HFF-Myc (cell line): ENCODE measurements around the gene OTOG.

Experiments
- DNase-seq: peaks from one replicate; pipeline ENCODE4 v3.0.0-alpha.2; 2011; ENCODE audit warnings: low read depth; ENCODE audit errors: extremely low read depth
- H3K4me3 ChIP-seq: replicated peaks from 2 replicates; pipeline ENCODE4 v1.5.1; 2011; ENCODE audit warnings: low read depth, mild to moderate bottlenecking, control low read depth, low read length
- TF ChIP-seq, protein P1 (sequence below): IDR thresholded peaks from 2 replicates; pipeline ENCODE4 v1.5.1; 2012; ENCODE audit warnings: mild to moderate bottlenecking, low read depth, low read length, control low read depth; ENCODE audit errors: missing control alignments

Gene OTOG

DNA sequence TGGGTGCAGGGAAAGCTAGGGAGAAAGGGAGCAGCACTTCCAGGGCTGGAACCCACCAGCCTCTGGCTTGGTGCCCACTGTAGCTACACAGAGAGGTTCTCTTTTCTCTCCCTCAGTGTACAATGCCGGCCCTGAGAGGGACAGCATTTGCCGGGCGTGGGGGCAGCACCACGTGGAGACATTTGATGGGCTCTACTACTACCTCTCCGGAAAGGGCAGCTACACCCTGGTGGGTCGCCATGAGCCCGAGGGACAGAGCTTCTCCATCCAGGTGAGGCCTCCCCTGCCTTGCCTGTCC, 6.1 kb downstream of the OTOG start:
- TF ChIP-seq, protein P1, sequence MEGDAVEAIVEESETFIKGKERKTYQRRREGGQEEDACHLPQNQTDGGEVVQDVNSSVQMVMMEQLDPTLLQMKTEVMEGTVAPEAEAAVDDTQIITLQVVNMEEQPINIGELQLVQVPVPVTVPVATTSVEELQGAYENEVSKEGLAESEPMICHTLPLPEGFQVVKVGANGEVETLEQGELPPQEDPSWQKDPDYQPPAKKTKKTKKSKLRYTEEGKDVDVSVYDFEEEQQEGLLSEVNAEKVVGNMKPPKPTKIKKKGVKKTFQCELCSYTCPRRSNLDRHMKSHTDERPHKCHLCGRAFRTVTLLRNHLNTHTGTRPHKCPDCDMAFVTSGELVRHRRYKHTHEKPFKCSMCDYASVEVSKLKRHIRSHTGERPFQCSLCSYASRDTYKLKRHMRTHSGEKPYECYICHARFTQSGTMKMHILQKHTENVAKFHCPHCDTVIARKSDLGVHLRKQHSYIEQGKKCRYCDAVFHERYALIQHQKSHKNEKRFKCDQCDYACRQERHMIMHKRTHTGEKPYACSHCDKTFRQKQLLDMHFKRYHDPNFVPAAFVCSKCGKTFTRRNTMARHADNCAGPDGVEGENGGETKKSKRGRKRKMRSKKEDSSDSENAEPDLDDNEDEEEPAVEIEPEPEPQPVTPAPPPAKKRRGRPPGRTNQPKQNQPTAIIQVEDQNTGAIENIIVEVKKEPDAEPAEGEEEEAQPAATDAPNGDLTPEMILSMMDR: no peak
- no peak for DNase-seq
- H3K4me3 ChIP-seq: no peak overlapping the region

DNA sequence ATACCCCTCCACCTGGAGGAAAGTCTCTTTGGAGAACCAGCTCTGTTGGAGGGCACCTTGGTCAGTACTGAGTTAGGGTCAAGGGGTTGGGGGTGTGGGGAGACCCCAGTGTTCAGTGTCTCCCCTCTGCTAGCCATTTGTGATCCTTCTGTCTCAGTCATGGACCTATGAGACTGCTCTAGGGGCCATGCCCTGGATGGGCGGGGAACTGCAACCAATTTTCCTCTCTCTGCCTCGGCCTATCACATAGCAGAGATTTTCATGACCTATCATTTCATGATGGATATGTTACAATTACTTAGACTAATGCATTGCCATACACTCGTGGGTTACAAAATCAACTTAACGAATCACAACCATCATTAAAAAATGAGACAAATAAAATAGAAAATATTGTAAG, 7.4 kb downstream of the OTOG start:
- DNase-seq: no peak
- no peak overlapping the region for H3K4me3 ChIP-seq
- TF ChIP-seq, protein P1: no peak

DNA sequence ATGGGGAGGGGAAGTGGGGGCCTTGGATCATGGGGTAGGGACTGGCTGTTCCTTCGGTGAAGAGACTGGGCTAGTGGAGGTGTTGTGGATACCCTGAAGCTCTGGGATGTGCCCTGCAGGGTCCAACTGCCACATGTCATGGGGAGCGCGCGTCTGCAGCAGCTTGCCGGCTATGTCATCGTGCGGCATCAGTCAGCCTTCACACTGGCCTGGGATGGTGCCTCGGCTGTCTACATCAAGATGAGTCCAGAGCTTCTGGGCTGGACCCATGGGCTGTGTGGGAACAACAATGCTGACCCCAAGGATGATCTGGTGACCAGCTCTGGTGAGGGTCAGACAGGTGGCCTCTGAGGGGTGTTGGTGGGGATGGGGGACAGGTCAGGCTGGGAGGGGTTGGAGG, 9.9 kb downstream of the OTOG start:
- no peak overlapping the region for H3K4me3 ChIP-seq
- TF ChIP-seq, protein P1: no peak
- no peak for DNase-seq

DNA sequence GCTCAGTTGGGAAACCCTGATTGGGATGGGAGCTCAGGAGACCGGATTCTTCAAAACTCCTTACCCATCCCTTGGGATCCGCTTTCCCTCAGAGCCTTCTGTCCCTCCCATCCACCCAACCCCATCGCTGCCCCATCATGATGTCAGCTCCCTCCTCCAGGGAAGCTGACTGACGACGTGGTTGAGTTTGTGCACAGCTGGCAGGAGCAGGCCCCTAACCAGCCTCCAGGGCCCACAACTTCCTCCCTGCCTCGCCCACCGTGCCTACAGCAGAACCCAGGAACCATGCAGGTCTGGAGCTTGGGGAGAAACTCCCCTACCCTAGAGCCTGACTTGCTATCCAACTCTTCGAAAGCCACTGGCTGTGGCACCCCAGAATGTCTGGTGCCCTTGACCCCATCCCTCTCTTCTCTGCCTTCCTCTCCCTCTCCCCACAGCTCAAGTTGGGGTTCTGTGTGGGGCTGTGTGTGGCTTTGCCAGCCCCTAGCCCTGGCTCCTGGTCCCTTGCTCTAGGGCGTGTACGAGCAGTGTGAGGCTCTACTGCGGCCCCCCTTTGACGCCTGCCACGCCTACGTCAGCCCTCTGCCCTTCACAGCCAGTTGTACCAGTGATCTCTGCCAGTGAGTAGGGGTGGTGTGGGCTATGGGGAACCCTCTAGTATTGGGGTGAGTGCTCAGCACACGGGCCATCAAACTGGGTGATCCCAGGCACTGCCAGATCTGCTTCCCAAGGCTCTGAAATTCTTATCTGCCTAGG, 11.1 kb downstream of the OTOG start:
- no peak for DNase-seq
- TF ChIP-seq, protein P1: no peak
- H3K4me3 ChIP-seq: no peak overlapping the region

DNA sequence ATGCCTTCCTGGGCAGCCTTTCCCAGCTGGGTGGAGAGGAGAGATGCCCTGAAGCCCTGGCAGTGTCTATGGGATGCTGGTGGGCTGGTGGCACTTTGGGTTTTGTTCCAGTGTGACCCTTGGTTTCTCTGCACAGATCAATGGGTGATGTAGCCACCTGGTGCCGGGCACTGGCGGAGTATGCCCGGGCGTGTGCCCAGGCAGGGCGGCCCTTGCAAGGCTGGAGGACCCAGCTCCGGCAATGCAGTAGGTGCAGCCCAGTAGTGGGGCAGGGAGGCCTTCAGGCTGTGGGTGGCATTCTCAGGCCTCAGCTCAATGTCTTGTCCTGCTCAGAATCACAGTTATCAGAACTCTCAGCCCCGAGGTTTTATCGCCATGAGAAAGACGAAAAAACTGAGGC, 11.9 kb downstream of the OTOG start:
- no peak overlapping the region for H3K4me3 ChIP-seq
- no peak for DNase-seq
- TF ChIP-seq, protein P1: no peak

DNA sequence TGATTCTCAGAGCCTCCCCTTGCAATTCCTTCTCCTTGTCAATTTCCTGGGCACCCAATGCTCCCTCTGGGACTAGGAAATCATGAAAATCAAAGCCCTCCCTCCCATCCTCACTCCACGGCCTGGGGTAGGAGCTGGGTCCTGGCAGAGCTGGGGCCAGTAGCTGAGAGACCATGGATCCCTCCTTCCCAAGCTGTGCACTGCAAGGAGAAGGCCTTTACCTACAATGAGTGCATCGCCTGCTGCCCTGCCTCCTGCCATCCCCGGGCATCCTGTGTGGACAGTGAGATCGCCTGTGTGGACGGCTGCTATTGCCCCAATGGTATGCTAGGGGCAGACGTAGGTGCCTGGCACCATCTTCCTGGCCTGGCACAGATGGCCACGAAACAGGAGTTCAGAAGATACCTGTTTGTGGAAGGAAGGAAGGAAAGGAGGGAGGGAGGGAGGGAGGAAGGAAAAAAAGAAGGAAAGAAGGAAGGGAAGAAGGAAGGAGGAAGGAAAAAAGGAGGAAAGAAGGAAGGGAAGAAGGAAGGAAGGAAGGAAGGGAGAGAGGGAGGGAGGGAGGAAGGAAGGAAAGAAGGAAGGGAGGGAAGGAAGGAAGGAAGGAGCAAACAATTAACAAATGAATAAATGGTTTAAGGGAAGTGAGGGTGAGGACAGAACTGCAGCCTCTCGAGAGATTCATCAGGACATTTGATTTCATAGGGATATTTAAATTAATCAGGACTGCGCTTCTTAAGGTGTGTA, 12.5 kb downstream of the OTOG start:
- TF ChIP-seq, protein P1: no peak
- no peak for DNase-seq
- H3K4me3 ChIP-seq: no peak overlapping the region
